Fibroblast of skin of back (primary cell): Measurements from ENCODE around the gene CDH23.

Experiments used
- DNase-seq: peaks from one replicate; pipeline ENCODE4 v3.0.0-alpha.2; 2013

The CDH23 gene

GRCh38 chr10:71643904-71644303 is 247.2 kb downstream of the CDH23 start:
- no peak for DNase-seq

GRCh38 chr10:71644307-71645180 is 247.8 kb downstream of the CDH23 start:
- DNase-seq: no peak

- DNase-seq: no peak
Observed at GRCh38 chr10:71645185-71645584, 248.5 kb downstream of the CDH23 start.

- no peak for DNase-seq
Observed at GRCh38 chr10:71646037-71646436, 249.3 kb downstream of the CDH23 start.

- no peak for DNase-seq
Observed at GRCh38 chr10:71646592-71647292, 250.0 kb downstream of the CDH23 start.

GRCh38 chr10:71647526-71648253 is 251.0 kb downstream of the CDH23 start:
- DNase-seq: no peak

GRCh38 chr10:71648254-71648932 is 251.7 kb downstream of the CDH23 start:
- DNase-seq: no peak

GRCh38 chr10:71648933-71649320 is 252.2 kb downstream of the CDH23 start:
- no peak for DNase-seq

GRCh38 chr10:71649631-71650030 is 252.9 kb downstream of the CDH23 start:
- no peak for DNase-seq

GRCh38 chr10:71650397-71650796 is 253.7 kb downstream of the CDH23 start:
- no peak for DNase-seq

GRCh38 chr10:71651428-71651827 is 254.7 kb downstream of the CDH23 start:
- DNase-seq: no peak

- DNase-seq: no peak
Observed at GRCh38 chr10:71651928-71652327, 255.2 kb downstream of the CDH23 start.

GRCh38 chr10:71653044-71653443 is 256.3 kb downstream of the CDH23 start:
- DNase-seq: no peak

GRCh38 chr10:71656220-71656619 is 259.5 kb downstream of the CDH23 start:
- no peak for DNase-seq

- no peak for DNase-seq
Observed at GRCh38 chr10:71657604-71658466, 261.1 kb downstream of the CDH23 start.

- no peak for DNase-seq
Observed at GRCh38 chr10:71658467-71658745, 261.7 kb downstream of the CDH23 start.

GRCh38 chr10:71659111-71659634 is 262.5 kb downstream of the CDH23 start:
- DNase-seq: no peak

GRCh38 chr10:71659737-71660136 is 263.0 kb downstream of the CDH23 start:
- no peak for DNase-seq

GRCh38 chr10:71660313-71660712 is 263.6 kb downstream of the CDH23 start:
- DNase-seq: no peak

GRCh38 chr10:71661060-71661622 is 264.4 kb downstream of the CDH23 start:
- no peak for DNase-seq

GRCh38 chr10:71661779-71662336 is 265.1 kb downstream of the CDH23 start:
- no peak for DNase-seq
